Measurements from ENCODE around the gene POT1. TPM values are rescaled to one million over a fixed set of nuclear protein-coding genes. Genes with fewer than 3 reads are reported as not detected.

The POT1 gene
- total and polyA plus RNA-seq, 5 donors from 2014 or later = 17.1 to 27.7 (median 20.3) TPM

DNA sequence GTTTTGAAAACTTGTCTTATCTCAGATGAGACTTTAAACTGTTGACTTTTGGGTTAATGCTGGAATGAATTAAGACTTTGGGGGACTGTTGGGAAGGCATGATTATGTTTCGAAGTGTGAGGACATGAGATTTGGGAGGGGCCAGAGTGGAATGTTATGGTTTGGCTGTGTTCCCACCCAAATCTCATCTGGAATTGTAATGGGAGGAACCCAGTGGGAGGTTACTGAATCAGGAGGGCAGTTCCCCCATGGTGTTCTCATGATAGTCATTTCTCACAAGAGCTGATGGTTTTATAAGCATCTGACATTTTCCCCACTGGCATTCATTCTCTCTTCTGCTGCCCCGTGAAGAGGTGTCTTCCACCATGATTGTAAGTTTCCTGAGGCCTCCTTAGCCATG, 13.8 kb upstream of the POT1 start:
- no peaks in the 10 kb centered on the region for H3K9me3 ChIP-seq (ENCODE audit: control insufficient read depth in 2 of 2, low read length in 2 of 2)
- H3K4me3 ChIP-seq (ENCODE audit: low read depth, low read length) = no peak overlapping the region
- peaks cover 8% of the 10 kb centered on the region for H3K36me3 Mint-ChIP-seq
- ATAC-seq (ENCODE audit: low read depth in 2 of 2) (no peak), DNase-seq (no peak)
- H3K27ac Mint-ChIP-seq = no peak overlapping the region
- no peaks in the 10 kb centered on the region for H3K4me1 Mint-ChIP-seq
- H3K27ac ChIP-seq (ENCODE audit: insufficient read depth, low read length, poor library complexity, severe bottlenecking) = no peak overlapping the region
- no peaks in the 10 kb centered on the region for H3K27me3 ChIP-seq (ENCODE audit: control insufficient read depth, insufficient read depth, low read length)
- H3K9me3 Mint-ChIP-seq = peaks cover 0 to 11% (median 4%) of the 10 kb centered on the region in 7 donors
- H3K36me3 ChIP-seq (ENCODE audit: control insufficient read depth, insufficient read depth, low read length) = no peaks in the 10 kb centered on the region
- H3K4me3 Mint-ChIP-seq = no peak overlapping the region
- no peaks in the 10 kb centered on the region for H3K4me1 ChIP-seq (ENCODE audit: control insufficient read depth, insufficient read depth, low read length, poor library complexity, severe bottlenecking)
- H3K27me3 Mint-ChIP-seq = peaks cover 6% of the 10 kb centered on the region

DNA sequence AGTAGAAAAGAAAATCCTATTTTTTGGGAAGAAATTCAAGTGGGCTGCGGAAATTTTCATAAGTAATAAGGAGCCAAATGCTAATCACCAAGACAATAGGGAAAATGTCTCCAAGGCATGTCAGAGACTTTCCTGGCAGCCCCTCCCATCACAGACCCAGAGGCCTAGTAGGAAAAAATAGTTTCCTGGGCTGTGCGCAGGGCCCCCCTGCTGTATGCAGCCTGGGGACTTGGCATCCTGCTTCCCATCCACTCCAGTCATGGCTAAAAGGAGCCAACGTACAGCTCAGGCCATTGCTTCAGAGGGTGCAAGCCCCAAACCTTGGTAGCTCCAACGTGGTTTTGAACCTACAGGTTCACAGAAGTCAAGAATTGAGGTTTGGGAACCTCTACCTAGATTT, 12.8 kb upstream of the POT1 start:
- H3K9me3 ChIP-seq (ENCODE audit: control insufficient read depth in 2 of 2, low read length in 2 of 2) = no peaks in the 10 kb centered on the region

DNA sequence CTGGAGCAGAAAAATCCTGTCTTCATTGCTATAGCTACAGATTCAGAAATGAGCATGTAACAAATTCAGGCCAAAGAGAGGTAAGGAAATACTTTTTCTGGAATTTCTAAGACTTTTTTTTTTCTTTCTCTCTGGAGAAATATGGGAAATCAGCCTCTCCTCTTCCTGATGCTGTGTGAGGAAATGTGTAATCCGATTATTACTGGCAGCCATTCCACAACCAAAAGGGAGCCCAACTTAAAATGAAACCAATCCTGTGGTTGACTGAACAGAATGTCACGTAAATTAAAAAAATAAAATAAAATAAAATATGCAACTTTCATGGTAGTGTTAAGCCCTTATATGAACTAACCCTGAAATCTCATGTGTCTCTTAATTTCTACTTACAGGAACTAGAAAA, 10.7 kb upstream of the POT1 start:
- H3K9me3 Mint-ChIP-seq = peaks cover 0 to 2% (median 0%) of the 10 kb centered on the region in 7 donors
- Histone ChIP-seq H3K9me3 (ENCODE audit: control insufficient read depth in 2 of 2, low read length in 2 of 2) (no peaks in the 10 kb centered on the region), H3K4me1 (ENCODE audit: control insufficient read depth, insufficient read depth, low read length, poor library complexity, severe bottlenecking) (no peaks in the 10 kb centered on the region), H3K27ac (ENCODE audit: insufficient read depth, low read length, poor library complexity, severe bottlenecking) (no peak overlapping the region), H3K27me3 (ENCODE audit: control insufficient read depth, insufficient read depth, low read length) (no peaks in the 10 kb centered on the region), H3K4me3 (ENCODE audit: low read depth, low read length) (no peak overlapping the region), H3K36me3 (ENCODE audit: control insufficient read depth, insufficient read depth, low read length) (no peaks in the 10 kb centered on the region)
- H3K4me1 Mint-ChIP-seq = no peaks in the 10 kb centered on the region
- H3K36me3 Mint-ChIP-seq = peaks cover 8% of the 10 kb centered on the region
- no peak overlapping the region for H3K27ac Mint-ChIP-seq
- ATAC-seq (ENCODE audit: low read depth in 2 of 2) (no peak), DNase-seq (no peak)
- no peak overlapping the region for H3K4me3 Mint-ChIP-seq
- peaks cover 13% of the 10 kb centered on the region for H3K27me3 Mint-ChIP-seq

More for the DNA sequence above, 12.8 kb upstream of the POT1 start:
- H3K4me1 ChIP-seq (ENCODE audit: control insufficient read depth, insufficient read depth, low read length, poor library complexity, severe bottlenecking) = no peaks in the 10 kb centered on the region
- Mint-ChIP-seq H3K4me3 (no peak overlapping the region), H3K27ac (no peak overlapping the region), H3K4me1 (no peaks in the 10 kb centered on the region), H3K9me3 (peaks cover 0 to 8% (median 4%) of the 10 kb centered on the region in 7 donors), H3K27me3 (peaks cover 8% of the 10 kb centered on the region), H3K36me3 (peaks cover 8% of the 10 kb centered on the region)
- no peaks in the 10 kb centered on the region for H3K36me3 ChIP-seq (ENCODE audit: control insufficient read depth, insufficient read depth, low read length)
- no peak overlapping the region for H3K27ac ChIP-seq (ENCODE audit: insufficient read depth, low read length, poor library complexity, severe bottlenecking)
- H3K27me3 ChIP-seq (ENCODE audit: control insufficient read depth, insufficient read depth, low read length) = no peaks in the 10 kb centered on the region
- DNase-seq = no peak
- ATAC-seq (ENCODE audit: low read depth in 2 of 2) = no peak
- no peak overlapping the region for H3K4me3 ChIP-seq (ENCODE audit: low read depth, low read length)

DNA sequence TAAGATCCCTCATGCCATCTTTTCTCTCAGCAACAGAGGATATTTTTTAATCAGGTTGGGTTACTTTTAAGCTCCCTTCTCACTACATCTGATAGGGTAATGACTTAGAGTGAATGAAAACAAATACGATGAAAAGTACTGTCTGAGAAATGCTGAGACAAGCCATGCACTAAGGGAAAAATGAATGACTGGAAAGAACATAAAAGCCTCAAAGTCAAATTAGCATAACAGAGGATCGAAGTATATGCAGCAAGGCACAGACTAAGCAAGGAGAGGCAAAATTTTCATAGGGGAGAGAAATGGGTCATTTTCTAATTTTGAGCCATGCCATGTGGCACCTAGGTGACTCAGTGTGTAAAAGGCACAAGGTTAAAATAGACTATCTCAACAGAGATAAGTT, 8.5 kb upstream of the POT1 start:
- no peaks in the 10 kb centered on the region for H3K9me3 ChIP-seq (ENCODE audit: control insufficient read depth in 2 of 2, low read length in 2 of 2)
- no peak for DNase-seq

DNA sequence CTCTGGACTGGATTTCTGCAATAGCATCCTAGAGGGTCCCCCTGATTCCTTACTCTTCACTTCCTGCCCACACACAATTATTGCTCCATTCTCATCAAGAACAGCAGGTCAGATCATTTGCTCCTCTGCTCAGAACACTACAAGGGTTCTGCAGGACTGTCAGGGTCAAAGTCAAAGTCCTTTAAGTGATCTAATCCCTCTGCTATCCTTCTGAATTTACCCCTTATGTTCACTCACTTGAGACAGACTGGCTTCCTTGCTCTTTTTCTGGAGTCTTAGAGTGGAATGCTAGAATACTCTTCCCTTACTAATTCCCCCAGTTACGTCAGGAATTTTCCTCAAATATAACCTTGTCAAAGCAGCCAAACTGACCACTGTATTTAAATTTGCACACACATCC, 7.5 kb upstream of the POT1 start:
- no peak for DNase-seq
- H3K9me3 Mint-ChIP-seq = peaks cover 0 to 2% (median 0%) of the 10 kb centered on the region in 7 donors
- peak overlapping the region in 1 of 3 donors; percentile 16 for H3K27ac Mint-ChIP-seq
- Histone ChIP-seq H3K4me1 (ENCODE audit: control insufficient read depth, insufficient read depth, low read length, poor library complexity, severe bottlenecking) (no peaks in the 10 kb centered on the region), H3K27ac (ENCODE audit: insufficient read depth, low read length, poor library complexity, severe bottlenecking) (no peak overlapping the region), H3K27me3 (ENCODE audit: control insufficient read depth, insufficient read depth, low read length) (no peaks in the 10 kb centered on the region), H3K9me3 (ENCODE audit: control insufficient read depth in 2 of 2, low read length in 2 of 2) (no peaks in the 10 kb centered on the region), H3K4me3 (ENCODE audit: low read depth, low read length) (no peak overlapping the region), H3K36me3 (ENCODE audit: control insufficient read depth, insufficient read depth, low read length) (no peaks in the 10 kb centered on the region)
- H3K4me3 Mint-ChIP-seq = no peak overlapping the region
- H3K4me1 Mint-ChIP-seq = no peaks in the 10 kb centered on the region
- peaks cover 8% of the 10 kb centered on the region for H3K27me3 Mint-ChIP-seq
- peaks cover 8% of the 10 kb centered on the region for H3K36me3 Mint-ChIP-seq
- no peak for ATAC-seq (ENCODE audit: low read depth in 2 of 2)

More for the DNA sequence above, 8.5 kb upstream of the POT1 start:
- H3K4me1 ChIP-seq (ENCODE audit: control insufficient read depth, insufficient read depth, low read length, poor library complexity, severe bottlenecking) = no peaks in the 10 kb centered on the region
- Mint-ChIP-seq H3K36me3 (peaks cover 8% of the 10 kb centered on the region), H3K4me1 (no peaks in the 10 kb centered on the region), H3K27ac (no peak overlapping the region), H3K4me3 (no peak overlapping the region), H3K9me3 (peaks cover 0 to 2% (median 0%) of the 10 kb centered on the region in 7 donors), H3K27me3 (peaks cover 9% of the 10 kb centered on the region)
- H3K36me3 ChIP-seq (ENCODE audit: control insufficient read depth, insufficient read depth, low read length) = no peaks in the 10 kb centered on the region
- H3K27ac ChIP-seq (ENCODE audit: insufficient read depth, low read length, poor library complexity, severe bottlenecking) = no peak overlapping the region
- no peak for ATAC-seq (ENCODE audit: low read depth in 2 of 2)
- H3K27me3 ChIP-seq (ENCODE audit: control insufficient read depth, insufficient read depth, low read length) = no peaks in the 10 kb centered on the region
- no peak overlapping the region for H3K4me3 ChIP-seq (ENCODE audit: low read depth, low read length)

DNA sequence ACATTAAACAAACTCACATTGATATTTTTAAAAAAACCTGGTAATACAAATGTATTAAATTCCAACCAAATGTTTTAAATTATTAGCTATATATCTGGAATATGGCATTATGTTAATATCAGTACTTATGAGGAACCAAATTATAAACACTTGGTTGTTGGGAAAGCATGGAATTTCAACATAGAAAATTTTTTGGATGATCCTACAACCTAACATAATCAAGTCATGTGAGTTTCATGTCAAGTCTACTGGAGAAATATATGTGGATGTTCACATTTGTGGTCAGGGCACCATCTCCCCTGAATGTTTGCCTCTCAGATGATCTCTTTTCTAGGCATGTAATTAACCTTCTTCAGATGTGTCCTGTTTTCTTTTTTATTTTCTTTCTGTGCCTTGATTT, 5.2 kb upstream of the POT1 start:
- Mint-ChIP-seq H3K27ac (no peak overlapping the region), H3K27me3 (peaks cover 9% of the 10 kb centered on the region), H3K9me3 (peaks cover 0 to 2% (median 0%) of the 10 kb centered on the region in 7 donors), H3K36me3 (no peaks in the 10 kb centered on the region), H3K4me3 (no peak overlapping the region), H3K4me1 (peaks cover 0 to 8% (median 6%) of the 10 kb centered on the region in 4 donors)
- Histone ChIP-seq H3K4me1 (ENCODE audit: control insufficient read depth, insufficient read depth, low read length, poor library complexity, severe bottlenecking) (no peaks in the 10 kb centered on the region), H3K4me3 (ENCODE audit: low read depth, low read length) (no peak overlapping the region), H3K9me3 (ENCODE audit: control insufficient read depth in 2 of 2, low read length in 2 of 2) (no peaks in the 10 kb centered on the region), H3K27me3 (ENCODE audit: control insufficient read depth, insufficient read depth, low read length) (no peaks in the 10 kb centered on the region), H3K27ac (ENCODE audit: insufficient read depth, low read length, poor library complexity, severe bottlenecking) (no peak overlapping the region), H3K36me3 (ENCODE audit: control insufficient read depth, insufficient read depth, low read length) (no peaks in the 10 kb centered on the region)
- DNase-seq (no peak), ATAC-seq (ENCODE audit: low read depth in 2 of 2) (no peak)

DNA sequence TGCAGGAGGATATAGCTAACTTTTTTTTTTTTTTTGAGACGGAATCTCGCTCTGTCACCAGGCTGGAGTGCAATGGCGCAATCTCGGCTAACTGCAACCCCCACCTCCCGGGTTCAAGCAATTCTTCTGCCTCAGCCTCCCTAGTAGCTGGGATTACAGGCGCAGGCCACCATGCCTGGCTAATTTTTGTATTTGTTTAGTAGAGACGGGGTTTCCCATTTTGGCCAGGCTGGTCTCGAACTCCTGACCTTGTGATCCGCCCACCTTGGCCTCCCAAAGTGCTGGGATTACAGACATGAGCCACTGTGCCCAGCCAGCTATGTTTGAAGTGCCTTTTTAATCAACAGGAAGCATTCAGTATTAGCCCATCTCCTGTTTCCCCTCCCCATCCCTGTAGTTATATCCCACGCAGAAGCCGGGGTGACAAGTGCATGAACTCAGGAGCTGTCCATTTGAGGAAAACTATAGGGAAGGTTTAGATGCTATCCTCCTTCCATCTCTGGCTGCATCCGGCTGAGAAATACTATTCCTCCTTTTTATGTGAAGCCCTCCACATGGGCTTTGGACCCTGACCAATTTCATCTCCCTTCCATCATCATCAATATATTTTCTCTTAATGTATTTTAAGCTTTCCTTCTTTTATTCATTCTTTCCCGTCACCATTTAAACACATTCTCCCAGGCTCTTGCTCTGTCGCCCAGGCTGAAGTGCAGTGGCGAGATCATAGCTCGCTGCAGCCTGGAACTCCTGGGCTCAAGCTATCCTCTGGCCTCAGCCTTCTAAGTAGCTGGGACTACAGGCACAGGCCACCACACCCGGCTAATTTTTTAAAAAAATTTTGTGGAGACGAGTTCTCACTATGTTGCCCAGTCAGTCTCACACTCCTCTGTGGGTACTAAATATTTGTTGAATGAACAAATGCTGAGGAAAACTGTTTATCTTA, 1.3 kb upstream of the POT1 start:
- Mint-ChIP-seq H3K27me3 (peaks cover 5% of the 10 kb centered on the region), H3K27ac (peak overlapping the region in 2 of 3 donors; percentile 50 to 67), H3K9me3 (no peaks in the 10 kb centered on the region), H3K4me3 (peak overlapping the region; percentile 25 to 78 (median 59)), H3K36me3 (peaks cover 16% of the 10 kb centered on the region), H3K4me1 (peaks cover 15 to 43% (median 29%) of the 10 kb centered on the region in 4 donors)
- H3K9me3 ChIP-seq (ENCODE audit: control insufficient read depth in 2 of 2, low read length in 2 of 2) = no peaks in the 10 kb centered on the region
- peak overlapping the region; percentile 87 for H3K27ac ChIP-seq (ENCODE audit: insufficient read depth, low read length, poor library complexity, severe bottlenecking)
- H3K27me3 ChIP-seq (ENCODE audit: control insufficient read depth, insufficient read depth, low read length) = no peaks in the 10 kb centered on the region
- DNase-seq (no peak), ATAC-seq (ENCODE audit: low read depth in 2 of 2) (no peak)
- no peak overlapping the region for H3K4me3 ChIP-seq (ENCODE audit: low read depth, low read length)
- peaks cover 12% of the 10 kb centered on the region for H3K4me1 ChIP-seq (ENCODE audit: control insufficient read depth, insufficient read depth, low read length, poor library complexity, severe bottlenecking)
- H3K36me3 ChIP-seq (ENCODE audit: control insufficient read depth, insufficient read depth, low read length) = peaks cover 2% of the 10 kb centered on the region
